A673 (cell line): ENCODE measurements around the gene POLD2.

ENCODE experiments used
- EZH2 ChIP-seq: fragments of 200-600 bp; sonication (generic); IDR thresholded peaks from 2 replicates; pipeline ENCODE4 v1.6.1; 2017; ENCODE audit warnings: borderline replicate concordance, low read depth, mild to moderate bottlenecking, mixed read lengths, antibody characterized with exemption, low read length; ENCODE audit not compliant: poor library complexity, severe bottlenecking
- TF ChIP-seq, protein P1 (sequence below): fragments of 300-800, 200-600 bp; sonication (generic); conservative IDR thresholded peaks from 2 replicates; pipeline ENCODE4 v1.5.1; 2017; ENCODE audit warnings: low read depth, mild to moderate bottlenecking, antibody characterized with exemption, low read length, moderate library complexity, mixed read lengths

DNA sequence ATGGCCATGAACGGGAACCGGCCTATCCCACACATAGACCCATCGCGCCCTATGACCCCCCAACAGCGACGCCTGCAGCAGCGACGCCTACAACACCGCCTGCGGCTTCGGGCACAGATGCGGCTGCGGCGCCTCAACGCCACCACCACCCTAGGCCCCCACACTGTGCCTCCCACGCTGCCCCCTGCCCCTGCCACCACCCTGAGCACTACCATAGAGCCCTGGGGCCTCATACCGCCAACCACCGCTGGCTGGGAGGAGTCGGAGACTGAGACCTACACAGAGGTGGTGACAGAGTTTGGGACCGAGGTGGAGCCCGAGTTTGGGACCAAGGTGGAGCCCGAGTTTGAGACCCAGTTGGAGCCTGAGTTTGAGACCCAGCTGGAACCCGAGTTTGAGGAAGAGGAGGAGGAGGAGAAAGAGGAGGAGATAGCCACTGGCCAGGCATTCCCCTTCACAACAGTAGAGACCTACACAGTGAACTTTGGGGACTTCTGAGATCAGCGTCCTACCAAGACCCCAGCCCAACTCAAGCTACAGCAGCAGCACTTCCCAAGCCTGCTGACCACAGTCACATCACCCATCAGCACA, 9.5 kb downstream of the POLD2 start:
- TF ChIP-seq, protein P1, sequence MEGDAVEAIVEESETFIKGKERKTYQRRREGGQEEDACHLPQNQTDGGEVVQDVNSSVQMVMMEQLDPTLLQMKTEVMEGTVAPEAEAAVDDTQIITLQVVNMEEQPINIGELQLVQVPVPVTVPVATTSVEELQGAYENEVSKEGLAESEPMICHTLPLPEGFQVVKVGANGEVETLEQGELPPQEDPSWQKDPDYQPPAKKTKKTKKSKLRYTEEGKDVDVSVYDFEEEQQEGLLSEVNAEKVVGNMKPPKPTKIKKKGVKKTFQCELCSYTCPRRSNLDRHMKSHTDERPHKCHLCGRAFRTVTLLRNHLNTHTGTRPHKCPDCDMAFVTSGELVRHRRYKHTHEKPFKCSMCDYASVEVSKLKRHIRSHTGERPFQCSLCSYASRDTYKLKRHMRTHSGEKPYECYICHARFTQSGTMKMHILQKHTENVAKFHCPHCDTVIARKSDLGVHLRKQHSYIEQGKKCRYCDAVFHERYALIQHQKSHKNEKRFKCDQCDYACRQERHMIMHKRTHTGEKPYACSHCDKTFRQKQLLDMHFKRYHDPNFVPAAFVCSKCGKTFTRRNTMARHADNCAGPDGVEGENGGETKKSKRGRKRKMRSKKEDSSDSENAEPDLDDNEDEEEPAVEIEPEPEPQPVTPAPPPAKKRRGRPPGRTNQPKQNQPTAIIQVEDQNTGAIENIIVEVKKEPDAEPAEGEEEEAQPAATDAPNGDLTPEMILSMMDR: no peak
- no peak for TF ChIP-seq EZH2
